IPS-18a (cell line): ENCODE measurements around the gene FOSL1.
"Not testable (repeated sequence)": the region's sequence is repeated elsewhere in the genome, so short reads cannot be mapped to it uniquely, and the experiment has no call there.

Source experiments
- H3K27ac ChIP-seq: one replicate; pipeline ENCODE4 v1.5.1; 2013; ENCODE audit warnings: low read length
- H3K27me3 ChIP-seq: one replicate; pipeline ENCODE4 v1.6.1; 2013; ENCODE audit warnings: mild to moderate bottlenecking, low read length; ENCODE audit not compliant: control insufficient read depth, insufficient read depth
- H3K36me3 ChIP-seq: one replicate; pipeline ENCODE4 v1.6.1; 2013; ENCODE audit warnings: low read depth, low read length; ENCODE audit not compliant: control insufficient read depth
- H3K4me1 ChIP-seq: one replicate; pipeline ENCODE4 v1.6.1; 2013; ENCODE audit warnings: low read depth, low read length; ENCODE audit not compliant: control insufficient read depth
- H3K4me3 ChIP-seq: one replicate; pipeline ENCODE4 v1.5.1; 2013; ENCODE audit warnings: low read length
- H3K9ac ChIP-seq: one replicate; pipeline ENCODE4 v1.6.1; 2013; ENCODE audit warnings: mild to moderate bottlenecking, low read length, moderate library complexity
- H3K9me3 ChIP-seq: one replicate; pipeline ENCODE4 v1.6.1; 2013; ENCODE audit warnings: low read depth, low read length; ENCODE audit not compliant: control insufficient read depth

The FOSL1 gene

GRCh38 chr11:65851811-65852507, 48.2 kb downstream of the FOSL1 start:
- no peak overlapping the region for H3K4me3 ChIP-seq
- H3K4me1 ChIP-seq, result peaks cover 4% of the 10 kb centered on the region
- H3K9me3 ChIP-seq, result no peaks in the 10 kb centered on the region
- no peaks in the 10 kb centered on the region for H3K27me3 ChIP-seq
- H3K36me3 ChIP-seq, result peaks cover 35% of the 10 kb centered on the region
- no peak overlapping the region for H3K27ac ChIP-seq
- H3K9ac ChIP-seq, result no peak overlapping the region

DNA sequence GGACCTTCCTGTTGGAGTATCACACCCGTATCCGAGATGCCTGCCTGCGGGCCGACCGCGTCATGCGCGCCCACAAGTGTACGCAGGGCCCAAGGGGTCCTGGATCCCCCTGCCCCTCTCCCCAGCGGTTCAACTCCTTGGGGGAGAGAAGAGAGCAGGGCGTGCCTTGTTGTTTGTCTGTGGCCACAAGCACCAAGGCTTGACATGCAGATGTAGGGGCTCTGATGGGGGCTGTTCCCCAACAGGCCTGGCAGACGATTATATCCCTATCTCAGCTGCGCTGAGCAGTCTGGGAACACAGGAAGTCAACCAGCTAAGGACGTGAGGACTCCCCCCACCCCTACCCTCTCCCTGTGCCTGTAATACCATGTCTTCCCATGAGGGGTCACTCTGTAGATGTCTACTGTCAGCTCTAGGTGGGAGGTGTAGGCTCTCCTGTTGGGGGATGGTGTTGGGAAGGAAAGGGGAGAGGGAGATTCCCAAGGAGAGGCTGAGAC, 49.1 kb downstream of the FOSL1 start:
- Histone ChIP-seq H3K36me3 (peaks cover 32% of the 10 kb centered on the region), H3K4me3 (no peak overlapping the region), H3K9ac (no peak overlapping the region), H3K4me1 (peaks cover 2% of the 10 kb centered on the region), H3K9me3 (no peaks in the 10 kb centered on the region), H3K27me3 (no peaks in the 10 kb centered on the region), H3K27ac (no peak overlapping the region)

DNA sequence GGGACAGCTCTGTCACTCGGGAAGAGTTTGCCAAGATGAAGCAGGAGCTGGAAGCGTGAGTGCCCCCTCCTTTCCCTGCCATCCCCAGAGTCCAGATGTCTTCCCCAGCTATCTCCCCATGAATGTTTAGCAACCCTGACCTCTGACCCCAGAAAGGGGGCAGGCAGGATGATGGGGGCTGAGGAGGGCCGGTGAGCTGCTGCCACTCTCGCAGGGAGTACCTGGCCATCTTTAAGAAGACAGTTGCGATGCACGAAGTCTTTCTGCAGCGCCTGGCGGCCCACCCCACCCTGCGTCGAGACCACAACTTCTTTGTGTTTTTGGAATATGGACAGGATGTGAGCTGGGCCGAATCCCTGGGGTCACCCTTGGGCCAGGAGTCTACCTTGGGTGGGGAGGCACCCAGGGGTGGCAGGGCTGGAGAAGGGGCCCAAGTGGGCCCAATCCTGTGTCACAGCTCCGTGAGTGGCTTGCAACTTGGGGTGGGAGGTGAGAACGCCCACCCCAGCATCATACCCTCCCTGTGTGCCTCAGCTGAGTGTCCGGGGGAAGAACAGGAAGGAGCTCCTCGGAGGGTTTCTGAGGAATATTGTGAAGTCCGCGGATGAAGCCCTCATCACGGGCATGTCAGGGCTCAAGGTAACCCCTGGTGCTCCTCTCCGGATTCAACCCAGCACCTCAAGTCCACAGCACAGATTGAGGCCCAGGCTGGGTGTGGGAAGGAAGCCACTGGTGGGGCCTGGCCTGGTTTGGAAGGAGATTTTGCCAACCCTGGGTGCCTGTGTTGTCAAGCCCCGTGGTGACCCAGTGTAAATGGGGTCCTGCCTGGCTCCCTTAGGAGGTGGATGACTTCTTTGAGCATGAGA, 49.7 kb downstream of the FOSL1 start:
- Histone ChIP-seq H3K27ac (no peak overlapping the region), H3K4me1 (no peaks in the 10 kb centered on the region), H3K9me3 (no peaks in the 10 kb centered on the region), H3K4me3 (no peak overlapping the region), H3K36me3 (peaks cover 26% of the 10 kb centered on the region), H3K27me3 (no peaks in the 10 kb centered on the region), H3K9ac (no peak overlapping the region)

DNA sequence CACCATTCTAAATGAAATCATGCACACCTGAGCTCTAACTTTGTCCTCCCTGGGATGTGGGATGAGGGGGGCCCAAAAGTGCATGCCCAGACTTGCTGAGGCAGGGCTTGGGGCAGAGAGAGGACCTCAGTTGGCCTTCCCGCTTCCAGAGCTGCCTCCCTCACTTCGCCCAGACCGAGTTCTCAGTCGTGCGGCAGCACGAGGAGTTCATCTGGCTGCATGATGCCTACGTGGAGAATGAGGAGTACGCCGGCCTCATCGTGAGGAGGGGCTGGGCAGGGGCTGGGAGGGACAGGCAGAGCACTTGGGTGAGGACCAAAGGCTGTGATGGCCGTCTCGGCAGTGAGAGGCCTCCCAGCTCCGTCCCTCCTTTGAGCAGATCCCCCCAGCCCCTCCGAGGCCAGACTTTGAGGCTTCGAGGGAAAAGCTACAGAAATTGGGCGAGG, 50.4 kb downstream of the FOSL1 start:
- no peak overlapping the region for H3K27ac ChIP-seq
- H3K9ac ChIP-seq, result no peak overlapping the region
- H3K36me3 ChIP-seq, result peaks cover 19% of the 10 kb centered on the region
- H3K27me3 ChIP-seq, result no peaks in the 10 kb centered on the region
- no peak overlapping the region for H3K4me3 ChIP-seq
- H3K4me1 ChIP-seq, result no peaks in the 10 kb centered on the region
- H3K9me3 ChIP-seq, result no peaks in the 10 kb centered on the region

GRCh38 chr11:65849366-65849765, 50.8 kb downstream of the FOSL1 start:
- Histone ChIP-seq H3K4me3 (no peak overlapping the region), H3K36me3 (peaks cover 15% of the 10 kb centered on the region), H3K9me3 (no peaks in the 10 kb centered on the region), H3K27me3 (no peaks in the 10 kb centered on the region), H3K4me1 (no peaks in the 10 kb centered on the region), H3K9ac (no peak overlapping the region), H3K27ac (no peak overlapping the region)

DNA sequence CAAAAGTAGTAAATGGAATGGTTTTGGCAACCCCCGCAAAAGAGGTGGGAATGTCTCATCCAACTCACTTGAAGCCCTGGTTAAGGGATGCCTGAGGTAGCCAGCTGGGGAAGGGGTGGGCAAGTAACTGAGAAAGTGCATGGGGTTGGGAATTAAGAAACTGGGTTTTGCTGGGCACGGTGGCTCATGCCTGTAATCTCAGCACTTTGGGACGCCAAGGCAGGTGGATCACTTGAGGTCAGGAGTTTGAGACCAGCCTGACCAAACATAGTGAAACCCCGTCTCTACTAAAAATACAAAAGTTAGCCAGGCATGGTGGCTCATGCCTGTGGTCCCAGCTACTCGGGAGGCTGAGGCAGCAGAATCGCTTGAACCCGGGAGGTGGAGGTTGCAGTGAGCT, 51.5 kb downstream of the FOSL1 start:
- not testable (repeated sequence) for H3K27ac ChIP-seq, H3K9ac ChIP-seq, H3K4me1 ChIP-seq, H3K36me3 ChIP-seq, H3K27me3 ChIP-seq, H3K4me3 ChIP-seq, H3K9me3 ChIP-seq

DNA sequence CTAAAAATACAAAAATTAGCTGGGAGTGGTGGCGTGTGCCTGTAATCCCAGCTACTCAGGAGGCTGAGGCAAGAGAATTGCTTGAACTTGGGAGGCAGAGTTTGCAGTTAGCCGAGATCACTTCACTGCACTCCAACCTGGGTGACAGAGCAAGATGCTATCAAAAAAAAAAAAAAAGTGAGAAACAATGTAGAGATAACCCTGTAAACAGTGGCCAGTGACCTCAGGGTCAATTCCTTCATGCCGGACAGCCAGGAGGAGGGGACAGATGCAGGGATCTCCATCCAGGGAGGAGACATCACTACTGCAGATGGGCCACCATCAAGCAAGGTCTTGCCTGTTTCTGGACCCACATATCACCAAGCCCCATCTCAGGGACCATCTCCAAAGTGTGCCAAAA, 52.4 kb downstream of the FOSL1 start:
- Histone ChIP-seq H3K27ac (no peak overlapping the region), H3K4me1 (no peaks in the 10 kb centered on the region), H3K4me3 (no peak overlapping the region), H3K9ac (no peak overlapping the region), H3K36me3 (peaks cover 4% of the 10 kb centered on the region), H3K9me3 (no peaks in the 10 kb centered on the region), H3K27me3 (no peaks in the 10 kb centered on the region)

DNA sequence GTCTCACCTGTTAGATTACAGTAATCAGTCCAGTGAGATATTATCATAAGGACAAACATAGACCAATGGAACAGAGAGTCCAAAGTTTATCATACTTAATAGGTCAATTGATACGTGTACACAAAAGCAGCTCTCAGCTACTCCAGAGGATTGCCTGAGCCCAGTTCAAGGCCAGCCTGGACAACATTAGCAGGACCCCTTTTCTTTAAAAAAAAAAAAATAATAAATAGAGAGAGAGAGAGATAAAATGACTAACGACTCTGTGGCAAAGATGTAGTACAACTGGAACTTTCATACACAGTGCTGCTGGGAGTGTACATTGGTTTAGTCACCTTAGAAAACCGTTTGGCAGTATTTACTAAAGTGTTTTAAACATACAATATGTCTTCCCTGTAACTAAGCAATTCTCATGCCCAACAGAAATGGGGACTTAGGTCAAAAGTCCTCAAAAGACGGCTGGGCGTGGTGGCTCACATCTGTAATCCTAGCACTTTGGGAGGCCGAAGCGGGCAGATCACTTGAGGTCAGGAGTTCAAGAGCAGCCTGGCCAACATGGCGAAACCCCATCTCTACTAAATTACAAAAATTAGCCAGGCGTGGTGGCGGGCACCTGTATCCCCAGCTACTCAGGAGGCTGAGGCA, 55.8 kb downstream of the FOSL1 start:
- Histone ChIP-seq H3K4me3 (no peak overlapping the region), H3K36me3 (no peaks in the 10 kb centered on the region), H3K9ac (no peak overlapping the region), H3K27ac (no peak overlapping the region), H3K4me1 (no peaks in the 10 kb centered on the region), H3K9me3 (no peaks in the 10 kb centered on the region), H3K27me3 (no peaks in the 10 kb centered on the region)

GRCh38 chr11:65843811-65844210, 56.4 kb downstream of the FOSL1 start:
- H3K9ac ChIP-seq, result no peak overlapping the region
- no peaks in the 10 kb centered on the region for H3K4me1 ChIP-seq
- H3K4me3 ChIP-seq, result no peak overlapping the region
- no peaks in the 10 kb centered on the region for H3K27me3 ChIP-seq
- H3K27ac ChIP-seq, result no peak overlapping the region
- H3K36me3 ChIP-seq, result no peaks in the 10 kb centered on the region
- H3K9me3 ChIP-seq, result no peaks in the 10 kb centered on the region

- Histone ChIP-seq H3K4me3 (no peak overlapping the region), H3K27ac (no peak overlapping the region)
Measured at GRCh38 chr11:65842144-65842543, 58.0 kb downstream of the FOSL1 start.

More at GRCh38 chr11:65842144-65842543, 58.0 kb downstream of the FOSL1 start:
- H3K36me3 ChIP-seq, result no peaks in the 10 kb centered on the region
- H3K9ac ChIP-seq, result no peak overlapping the region
- no peaks in the 10 kb centered on the region for H3K9me3 ChIP-seq
- H3K4me1 ChIP-seq, result no peaks in the 10 kb centered on the region
- H3K27me3 ChIP-seq, result no peaks in the 10 kb centered on the region
